GM19455 (cell line): ENCODE data around the gene MYLK3.

ENCODE experiments used
- ATAC-seq: cut with Tn5 transposase; IDR thresholded peaks from one replicate; pipeline ENCODE4 v1.9.1; 2021; ENCODE audit not compliant: unreplicated experiment

MYLK3 gene

DNA sequence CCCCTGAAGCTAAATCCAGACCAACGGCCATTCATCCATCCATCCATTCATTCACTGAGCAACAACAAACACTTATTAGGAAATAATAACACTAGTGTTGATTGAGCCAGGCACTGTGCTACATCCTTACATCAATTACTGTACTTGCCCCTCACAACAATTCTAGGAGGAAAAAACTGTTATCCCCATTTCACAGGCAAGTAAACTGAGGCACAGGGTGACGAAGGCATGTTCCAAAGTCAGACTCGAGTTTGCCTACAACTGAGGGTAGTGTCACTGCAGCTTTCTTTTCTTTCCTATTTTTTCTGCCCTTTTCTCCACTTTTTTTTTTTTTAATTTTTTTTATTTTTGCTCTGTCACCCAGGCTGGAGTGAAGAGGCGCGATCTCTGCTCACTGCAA, 11.2 kb upstream of the MYLK3 start:
- ATAC-seq, result no peak

DNA sequence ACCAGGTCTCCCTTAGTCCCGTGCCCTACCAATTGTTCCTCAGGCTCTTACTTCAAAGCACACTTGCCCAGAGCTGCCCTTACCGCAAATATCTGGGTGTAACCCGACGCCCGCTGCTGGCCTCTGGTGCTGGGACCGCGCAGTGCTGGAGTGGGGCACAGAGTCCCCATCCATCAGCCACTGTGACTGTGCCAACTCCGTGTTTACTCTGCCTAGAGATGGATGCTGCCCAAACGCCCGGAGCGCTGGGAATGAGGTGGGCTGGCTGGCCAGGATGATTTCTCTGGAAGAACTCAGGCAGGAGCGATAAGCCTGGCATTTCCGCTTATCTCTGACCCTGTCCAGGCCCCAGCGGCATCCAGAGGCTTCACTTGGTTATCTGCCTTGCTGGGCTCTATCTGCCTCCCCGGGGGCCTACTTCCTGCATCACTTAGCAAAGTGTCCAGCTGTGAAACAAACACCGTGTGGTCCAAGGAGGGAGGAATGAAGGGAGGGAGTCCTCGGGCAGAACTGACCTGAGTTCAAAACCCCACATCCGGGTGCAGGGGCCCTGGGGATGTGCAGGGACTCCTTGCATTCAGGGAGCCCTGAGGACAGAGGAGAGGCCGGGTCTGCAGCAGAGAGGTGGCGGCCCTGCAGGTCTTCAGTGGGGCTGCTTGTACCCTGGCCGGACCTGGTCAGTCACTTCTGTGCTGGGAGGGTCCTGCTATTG, 9.4 kb upstream of the MYLK3 start:
- ATAC-seq, result no peak

DNA sequence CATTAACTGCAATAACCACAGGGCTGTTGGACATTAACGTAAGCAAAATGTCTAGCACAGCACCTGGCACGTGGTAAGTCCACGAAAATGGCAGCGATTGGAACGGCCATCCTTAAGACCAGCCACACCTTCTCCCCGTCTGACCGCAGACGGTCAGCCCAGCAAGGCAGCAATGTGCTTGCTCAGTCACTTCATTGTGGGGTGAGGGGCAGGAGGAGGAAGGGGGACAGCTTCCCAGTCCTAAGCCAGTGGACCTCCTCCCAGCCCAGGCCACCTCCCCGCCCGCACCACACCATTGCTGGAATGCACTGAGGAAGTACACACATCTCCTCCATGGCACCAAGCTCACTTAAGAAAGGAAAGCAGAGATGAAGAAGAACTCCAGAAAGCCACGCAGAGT, 8.6 kb upstream of the MYLK3 start:
- ATAC-seq, result no peak

DNA sequence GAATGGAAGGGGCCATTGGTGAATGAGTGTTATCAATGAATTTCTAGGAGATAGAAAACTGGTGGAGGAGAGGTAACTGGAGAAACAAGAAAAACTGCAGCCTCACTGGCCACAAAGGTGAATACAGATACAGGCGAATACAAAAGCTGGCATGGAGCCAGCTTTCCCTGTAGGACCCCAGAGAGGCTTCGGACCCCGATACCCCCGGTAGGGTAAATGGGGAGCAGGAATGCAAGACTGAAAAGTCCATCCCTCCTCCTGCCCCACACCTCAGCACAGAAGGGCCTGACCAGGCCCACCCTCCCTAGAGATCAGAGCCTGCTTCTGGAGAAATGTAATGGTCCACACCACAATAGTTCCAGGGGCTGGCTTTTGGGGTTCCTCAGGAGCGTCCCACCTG, 4.9 kb upstream of the MYLK3 start:
- no peak for ATAC-seq

DNA sequence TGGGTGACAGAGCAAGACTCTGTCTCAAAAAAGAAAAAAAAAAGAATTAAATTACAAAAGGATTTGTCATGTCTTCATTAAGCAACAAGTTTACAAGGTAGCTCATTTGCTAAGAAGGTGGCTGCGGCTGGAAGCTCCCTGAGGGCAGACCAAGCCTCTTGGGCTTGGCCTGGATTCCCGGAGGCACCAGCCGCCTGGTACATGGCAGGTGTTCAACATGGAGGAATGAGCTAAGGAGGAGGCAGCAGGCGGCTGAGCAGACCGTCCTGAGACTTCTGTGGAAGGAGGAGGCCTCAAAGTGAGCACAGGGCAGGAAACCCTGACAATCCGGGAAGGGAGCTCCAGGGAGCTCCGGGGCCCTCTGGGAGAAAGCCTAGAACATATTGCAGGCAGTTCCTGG, 3.2 kb upstream of the MYLK3 start:
- ATAC-seq, result no peak

DNA sequence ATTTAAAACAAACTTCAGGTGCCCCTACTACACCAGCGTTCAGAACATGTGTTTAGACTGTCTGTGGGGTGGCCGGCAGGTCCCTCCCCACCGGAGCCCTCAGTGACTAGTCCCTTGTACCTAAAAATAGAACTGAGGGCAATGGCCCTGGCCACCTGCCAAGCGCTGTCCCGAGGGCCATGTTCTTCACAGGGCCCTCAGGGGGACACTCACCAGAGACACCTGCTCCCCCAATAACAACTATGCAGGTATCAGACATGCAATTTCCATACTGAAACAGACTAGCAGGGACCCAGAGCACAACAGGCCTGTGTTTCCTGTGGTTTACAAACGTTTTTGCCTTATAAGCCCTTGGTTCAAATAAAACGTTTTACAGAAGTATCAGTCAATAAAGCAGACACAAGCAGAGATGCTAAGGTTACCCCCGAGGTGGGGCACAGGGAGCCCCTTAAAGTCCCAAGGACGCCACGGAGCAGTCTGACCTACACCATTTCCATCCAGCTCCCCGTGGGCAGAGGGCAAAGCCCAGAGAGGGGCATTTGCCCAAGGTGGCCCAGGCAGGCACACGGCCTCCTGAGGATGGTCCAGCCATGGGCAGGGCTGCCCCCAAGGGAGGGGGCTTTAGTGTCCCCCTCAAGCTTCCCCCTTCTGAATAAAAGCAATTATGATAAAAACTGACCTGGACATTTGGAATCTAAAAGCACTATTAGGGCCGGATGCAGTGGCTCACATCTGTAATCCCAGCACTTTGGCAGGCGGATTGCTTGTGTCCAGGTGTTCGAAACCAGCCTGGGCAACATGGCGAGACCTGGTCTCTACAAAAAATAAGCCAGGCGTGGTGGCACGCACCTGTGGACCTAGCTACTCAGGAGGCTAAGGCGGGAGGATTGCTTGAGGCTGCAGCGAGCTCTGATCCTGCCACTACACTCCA, 896 bp upstream of the MYLK3 start:
- ATAC-seq, result no peak

DNA sequence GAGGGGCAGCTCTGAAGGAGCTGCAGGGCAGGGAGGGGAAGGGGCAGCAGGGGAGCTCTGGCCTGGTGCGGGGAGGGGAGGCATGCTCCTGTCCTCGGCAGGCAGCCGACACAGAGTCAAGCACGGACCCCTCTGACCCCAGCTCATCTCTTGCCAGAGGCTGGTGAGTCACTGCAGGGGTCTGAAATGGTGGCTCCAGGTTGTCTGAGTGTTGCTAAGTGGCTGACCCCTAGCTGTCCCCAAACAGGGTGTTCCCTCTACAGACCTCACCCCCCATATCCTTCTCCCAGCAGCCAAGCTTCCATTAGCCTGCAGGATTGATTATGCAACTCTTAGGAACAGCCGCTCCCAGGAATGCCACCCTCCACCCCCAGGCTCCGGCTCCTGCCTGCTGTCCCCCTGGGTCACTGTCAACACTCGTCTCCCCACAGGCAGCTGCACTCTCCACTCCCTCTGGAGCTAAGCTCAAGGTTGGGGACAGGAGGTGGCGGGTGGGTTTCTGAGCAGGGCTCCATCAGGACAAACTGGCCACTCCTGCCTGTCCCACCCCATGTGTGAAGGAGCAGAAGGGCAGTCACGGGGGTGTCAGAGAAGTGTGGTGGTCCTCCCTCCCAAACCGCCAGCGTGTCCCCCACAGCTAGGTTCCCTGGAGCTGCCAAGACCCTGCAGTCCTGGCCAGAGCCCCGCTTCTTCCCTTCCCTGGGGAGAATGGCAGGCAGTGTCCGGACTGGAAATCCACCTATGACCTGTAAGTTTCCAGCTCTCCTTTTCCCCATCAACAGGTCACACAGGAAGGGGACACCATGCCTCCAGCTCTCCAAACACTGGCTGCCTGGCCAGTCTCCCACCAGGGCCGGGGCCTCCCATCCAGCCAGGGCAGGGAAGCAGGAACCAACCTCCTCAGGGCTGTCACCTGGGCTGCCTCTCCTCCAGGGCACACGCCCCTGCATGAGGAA, 1.0 kb downstream of the MYLK3 start:
- ATAC-seq, result no peak

DNA sequence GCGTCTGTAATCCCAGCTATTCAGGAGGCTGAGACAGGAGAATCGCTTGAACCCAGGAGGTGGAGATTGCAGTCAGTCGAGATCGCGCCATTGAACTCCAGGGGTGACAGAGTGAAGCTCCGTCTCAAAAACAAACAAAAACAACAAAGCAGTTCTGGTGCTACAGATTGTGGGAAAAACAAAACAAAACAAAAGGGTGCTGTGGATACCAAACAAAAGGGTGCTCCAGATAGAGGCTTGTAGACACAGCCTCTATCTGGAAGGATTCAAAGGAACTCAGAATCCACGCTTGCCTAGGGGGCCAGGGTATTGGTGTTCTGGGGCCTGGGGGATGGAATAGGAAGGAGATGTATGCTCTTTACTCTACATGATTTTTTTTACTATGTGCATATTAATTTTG, 2.5 kb downstream of the MYLK3 start:
- ATAC-seq, result no peak

DNA sequence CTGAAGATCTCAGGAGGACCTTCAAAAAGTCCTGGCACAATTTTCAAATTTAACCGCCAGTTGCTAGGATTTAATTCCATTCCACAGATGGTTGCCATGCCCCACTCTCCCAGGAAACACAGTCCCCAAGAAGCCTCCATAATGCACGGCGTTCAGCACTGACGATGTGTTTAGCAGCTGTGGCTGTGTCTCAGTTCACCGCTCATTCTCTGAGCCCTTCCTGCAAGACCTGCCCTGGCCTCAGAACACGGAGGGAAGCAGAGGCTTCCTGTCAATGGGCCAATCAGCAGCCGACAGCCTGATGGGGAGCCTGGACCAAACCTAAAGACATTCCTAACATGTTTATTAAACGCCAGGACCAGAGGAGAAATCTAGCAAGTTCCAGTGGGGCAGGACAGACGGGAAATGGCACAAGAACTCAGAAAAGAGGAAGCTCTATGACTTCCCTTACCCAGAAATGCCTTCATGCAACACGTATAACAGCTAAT, 4.9 kb downstream of the MYLK3 start:
- ATAC-seq, result no peak

DNA sequence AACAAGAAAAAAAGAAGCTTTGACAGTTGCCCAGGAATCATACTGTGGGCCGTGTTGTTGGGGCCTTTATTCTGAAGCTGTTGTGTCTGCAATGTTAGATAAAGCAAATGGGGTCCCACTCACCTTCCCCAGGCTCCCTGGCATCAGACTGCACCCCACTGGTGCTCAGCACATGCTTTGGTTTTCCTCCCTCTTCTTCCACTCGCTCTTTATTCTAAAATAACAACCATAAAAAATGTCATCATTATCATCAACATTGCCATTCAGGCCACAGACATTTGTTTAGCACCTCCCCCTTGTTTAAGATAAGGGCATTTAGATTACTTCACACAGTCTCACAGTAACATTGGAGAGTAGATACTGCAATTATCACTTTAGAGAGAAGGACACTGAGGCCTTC, 8.2 kb downstream of the MYLK3 start:
- no peak for ATAC-seq

DNA sequence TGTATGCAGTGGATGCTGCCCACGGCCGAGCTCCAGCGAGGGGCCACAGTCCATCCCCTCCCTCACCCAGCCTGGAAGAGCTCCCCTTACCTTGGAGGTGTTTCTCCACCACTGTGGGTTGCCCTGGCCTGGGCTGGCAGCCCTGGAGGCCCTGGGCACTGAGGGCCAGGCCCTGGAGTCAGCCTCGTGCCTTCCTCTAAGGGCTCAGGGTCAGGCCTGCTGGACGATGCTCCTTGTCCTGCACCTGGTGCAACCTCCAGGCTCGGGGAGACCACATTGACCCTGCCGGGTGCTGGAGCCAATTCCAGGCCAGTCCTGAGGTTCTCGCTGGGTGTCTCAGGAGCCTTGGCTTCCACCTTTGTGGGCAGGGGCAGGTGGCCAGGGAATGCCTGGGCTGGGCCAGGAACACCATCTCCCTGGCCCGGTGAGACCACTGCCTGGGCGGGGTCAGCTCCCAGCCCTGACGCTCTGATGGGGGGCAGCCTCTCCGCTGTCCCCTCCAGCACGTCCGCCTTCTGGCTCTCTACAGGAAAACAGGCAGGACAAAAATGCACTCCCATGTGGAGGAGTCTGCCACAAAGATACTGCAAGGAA, 10.4 kb downstream of the MYLK3 start:
- ATAC-seq, result no peak

DNA sequence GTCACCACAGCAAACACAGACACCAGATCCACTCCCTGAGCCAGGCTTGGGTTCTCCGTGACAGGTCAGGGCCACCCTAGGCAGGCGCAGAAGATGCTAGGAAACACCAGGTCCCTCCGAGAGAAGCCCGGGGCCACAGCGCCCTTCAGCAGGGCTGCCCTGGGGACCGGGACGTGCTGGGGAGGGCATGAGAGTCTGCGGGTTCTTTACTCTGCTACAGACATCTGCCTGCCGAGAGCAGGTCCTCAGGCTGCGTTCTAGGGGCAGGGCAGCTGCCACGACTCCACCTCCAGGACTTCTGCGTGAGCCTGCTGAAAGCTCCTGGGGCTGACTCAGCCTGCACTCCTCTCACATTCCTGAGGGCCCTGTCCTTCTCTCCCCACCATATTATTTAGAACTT, 11.4 kb downstream of the MYLK3 start:
- ATAC-seq, result no peak

DNA sequence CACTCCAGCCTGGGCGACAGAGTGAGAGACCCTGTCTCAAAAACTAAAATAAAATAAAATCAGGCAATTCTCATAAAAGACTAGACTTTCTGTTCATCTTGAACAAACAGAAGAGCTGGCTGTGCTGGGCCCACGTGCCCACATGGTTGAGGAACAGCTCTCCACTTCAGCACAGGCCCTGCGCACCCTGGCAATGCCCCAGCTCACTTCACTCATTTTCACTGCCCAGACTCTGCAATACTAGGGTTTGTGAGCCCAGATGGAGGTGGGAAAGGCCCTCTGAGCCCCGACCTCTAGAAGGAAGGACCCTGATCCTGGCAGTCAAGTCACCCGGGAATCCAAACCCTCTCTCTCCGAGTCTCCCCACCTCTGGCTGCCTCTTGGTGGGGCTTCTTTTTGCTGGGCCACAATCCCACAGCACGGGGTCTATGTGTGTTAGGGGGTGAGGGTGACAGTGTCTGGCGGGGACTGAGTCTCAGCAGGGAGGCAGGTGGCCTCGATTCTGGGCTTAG, 14.8 kb downstream of the MYLK3 start:
- ATAC-seq, result no peak

DNA sequence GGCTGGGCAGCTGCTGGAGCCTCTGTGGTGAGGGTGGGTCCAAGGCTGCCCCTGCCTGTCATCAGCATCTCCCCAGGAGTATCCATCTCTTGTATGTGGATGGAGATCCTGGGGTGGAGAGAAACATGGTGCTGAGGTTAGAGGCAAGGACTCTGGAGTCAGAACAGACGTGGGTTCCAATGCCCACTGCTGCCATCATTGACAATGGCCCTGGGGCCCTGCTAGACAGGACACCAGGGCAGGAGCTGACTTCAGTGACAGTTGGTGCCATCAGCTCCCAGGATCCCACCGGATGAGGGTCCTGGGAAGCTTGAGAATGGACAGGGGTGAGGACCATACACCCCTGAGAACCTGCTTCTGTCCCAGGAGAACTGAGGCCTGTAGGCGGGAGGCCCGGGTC, 15.6 kb downstream of the MYLK3 start:
- ATAC-seq, result no peak

DNA sequence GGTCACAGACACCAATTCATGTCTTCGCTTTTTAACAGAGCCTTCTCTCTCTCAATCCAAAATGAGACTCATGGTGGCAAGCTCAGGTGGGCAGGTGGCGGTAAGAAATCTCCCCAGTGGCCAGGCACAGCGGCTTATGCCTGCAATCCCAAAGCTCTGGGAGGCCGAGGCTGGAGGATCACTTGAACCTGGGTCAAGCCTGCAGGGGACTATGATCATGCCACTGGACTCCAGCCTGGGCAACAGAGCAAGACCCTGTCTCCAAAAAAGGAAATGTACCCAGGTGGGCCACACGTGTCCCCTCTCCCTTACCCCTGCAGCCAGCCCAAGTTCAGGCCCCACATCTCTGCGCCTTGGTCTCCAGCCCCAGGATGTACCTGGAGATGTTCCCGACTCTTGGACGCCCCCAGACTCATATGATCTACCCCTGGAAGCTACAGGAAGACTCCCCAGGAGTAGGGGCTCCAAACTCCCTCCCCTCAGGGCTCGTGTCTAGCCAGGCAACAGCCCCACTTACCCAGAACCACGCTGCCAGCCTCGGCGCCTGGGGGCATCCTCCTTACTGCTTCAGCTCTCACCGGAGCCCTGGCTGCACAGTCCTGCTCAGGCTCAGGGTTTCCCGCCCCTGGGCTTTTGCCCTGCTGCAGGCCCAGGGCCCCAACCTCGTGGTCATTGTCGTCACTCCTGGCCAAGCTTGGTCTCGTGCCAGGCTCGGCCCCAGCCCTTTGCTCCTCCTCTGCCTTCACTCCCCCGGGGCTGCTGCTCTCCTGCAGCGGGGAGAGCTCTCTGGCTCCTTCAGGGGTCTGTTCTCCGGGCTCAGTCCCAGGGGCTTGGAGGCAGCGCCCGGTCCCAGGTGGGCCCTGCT, 16.2 kb downstream of the MYLK3 start:
- ATAC-seq, result no peak

DNA sequence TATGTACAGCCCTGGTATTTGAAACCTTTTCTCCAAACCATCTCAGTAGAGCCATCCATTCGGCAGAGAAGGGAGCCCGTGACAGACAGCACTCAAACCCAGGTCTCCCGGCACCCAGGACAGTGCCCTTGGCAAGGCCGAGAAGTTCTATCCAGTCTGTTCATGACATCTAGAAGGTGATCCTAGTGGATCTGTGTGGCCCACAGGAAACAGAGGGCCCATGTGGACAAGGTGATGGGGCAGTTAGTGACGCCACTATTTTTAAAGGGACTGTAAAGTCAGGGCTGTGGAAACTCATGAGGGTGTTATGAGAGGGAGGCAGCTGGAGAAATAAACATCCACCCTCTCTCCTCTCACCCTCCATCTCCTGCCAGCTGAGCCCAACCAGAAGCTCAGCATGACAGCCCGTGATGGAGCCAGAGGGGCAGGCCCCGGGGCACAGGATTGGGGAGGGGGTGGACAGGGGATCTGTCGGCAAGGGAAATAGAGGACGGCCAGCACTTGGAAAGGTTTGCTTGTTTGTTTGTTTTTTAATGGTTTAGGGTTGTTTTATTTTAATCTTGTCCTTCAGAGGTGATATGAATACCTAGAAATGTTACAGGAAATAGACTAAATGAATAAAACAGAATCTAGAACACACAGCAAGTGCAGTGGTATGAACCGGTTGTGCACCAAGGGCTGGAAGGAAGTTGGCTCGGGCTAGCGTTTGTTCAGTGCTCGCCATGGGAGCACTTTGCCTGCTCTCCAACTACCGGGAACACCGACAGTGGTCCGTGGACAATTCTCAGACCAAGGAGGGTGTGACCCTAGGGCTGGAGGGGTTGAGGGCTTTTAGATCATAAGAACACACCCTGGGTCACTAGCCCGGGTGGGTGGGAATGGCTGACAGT, 17.1 kb downstream of the MYLK3 start:
- ATAC-seq, result no peak

DNA sequence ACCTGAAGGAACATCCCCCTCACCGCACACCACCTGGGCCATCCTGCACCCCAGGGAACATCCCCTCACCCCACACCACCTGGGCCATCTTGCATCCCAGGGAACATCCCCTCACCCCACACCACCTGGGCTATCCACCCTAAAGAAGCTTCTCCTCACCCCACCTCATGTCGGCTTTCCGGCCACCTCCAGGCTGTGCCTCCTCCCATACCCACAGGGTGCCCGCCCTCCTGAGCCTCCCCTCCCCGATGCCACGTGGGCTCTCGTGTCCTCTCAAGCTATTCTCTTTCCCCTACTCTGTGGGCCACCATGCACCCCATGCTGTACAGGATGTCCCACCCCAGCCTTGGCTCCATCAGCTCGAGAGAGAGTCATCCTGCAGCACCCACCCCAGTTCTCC, 18.0 kb downstream of the MYLK3 start:
- ATAC-seq, result no peak

DNA sequence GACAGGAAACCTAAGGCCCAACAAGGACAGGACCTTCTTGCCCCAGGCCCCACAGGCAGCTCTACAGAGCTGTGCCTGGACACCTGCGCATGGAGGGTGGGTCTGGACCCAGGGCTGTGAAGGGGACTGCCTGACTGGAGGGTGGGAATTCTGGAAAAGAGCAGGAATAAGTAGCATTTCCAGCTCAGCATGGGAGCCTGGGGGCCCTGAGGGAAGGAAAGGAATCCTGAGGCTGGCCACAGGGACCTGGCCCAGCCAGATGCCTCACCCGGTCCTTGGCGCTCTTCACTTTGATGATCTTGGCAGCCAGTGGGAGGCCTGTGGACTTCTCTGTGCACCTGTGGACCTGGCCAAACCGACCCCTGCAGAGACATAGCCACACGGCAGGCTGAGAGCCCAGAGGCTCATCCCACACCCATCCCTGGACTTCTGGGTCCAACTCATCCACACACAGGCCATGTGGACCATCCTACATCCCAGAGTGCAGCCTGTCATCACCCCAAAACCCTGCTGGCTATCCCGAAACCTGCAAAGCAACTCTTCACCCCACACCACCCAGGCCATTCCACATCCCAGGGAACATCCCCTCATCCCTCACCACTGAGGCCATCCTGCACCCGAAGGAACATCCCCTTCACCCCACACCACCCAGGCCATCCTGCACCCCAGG, 18.7 kb downstream of the MYLK3 start:
- ATAC-seq, result no peak
